GM23338 (cell line): Measurements from ENCODE around the gene PTK6. TPM values are rescaled to one million over a fixed set of nuclear protein-coding genes. Genes with fewer than 3 reads are reported as not detected.

Experiments
- ATAC-seq: fragments of 200-7000 bp; cut with Tn5 transposase; 3 replicates; pipeline ENCODE4 v1.9.1; 2020
- DNase-seq: peaks from one replicate; pipeline ENCODE4 v3.0.0-alpha.2; 2015; ENCODE audit warnings: low spot score
- H2AFZ ChIP-seq: fragments of 200-600 bp; sonication (generic); 2 replicates; pipeline ENCODE4 v1.8.0; 2016; ENCODE audit warnings: antibody characterized with exemption, mild to moderate bottlenecking, moderate library complexity
- H3F3A ChIP-seq: fragments of 200-600 bp; sonication (generic); replicated peaks from 2 replicates; pipeline ENCODE4 v1.8.0; 2017; ENCODE audit warnings: antibody characterized with exemption, mixed run types, low read depth
- H3K27ac ChIP-seq: fragments of 200-600 bp; sonication (generic); 2 replicates; pipeline ENCODE4 v1.6.1; 2016; ENCODE audit warnings: low read depth
- H3K27me3 ChIP-seq: fragments of 200-600 bp; sonication (generic); 2 replicates; pipeline ENCODE4 v1.8.0; 2016; ENCODE audit warnings: mild to moderate bottlenecking, mixed run types, moderate library complexity; ENCODE audit not compliant: insufficient read depth
- H3K36me3 ChIP-seq: fragments of 200-600 bp; sonication (generic); 2 replicates; pipeline ENCODE4 v1.8.0; 2016; ENCODE audit warnings: mild to moderate bottlenecking; ENCODE audit not compliant: insufficient read depth
- H3K4me1 ChIP-seq: fragments of 200-600 bp; sonication (generic); 2 replicates; pipeline ENCODE4 v1.8.0; 2016; ENCODE audit warnings: mild to moderate bottlenecking, moderate library complexity; ENCODE audit not compliant: insufficient read depth
- H3K4me2 ChIP-seq: fragments of 200-600 bp; sonication (generic); 2 replicates; pipeline ENCODE4 v1.7.1; 2017; ENCODE audit warnings: mixed run types
- H3K4me3 ChIP-seq: fragments of 200-600 bp; sonication (generic); 2 replicates; pipeline ENCODE4 v1.6.1; 2016; ENCODE audit warnings: mixed run types
- H3K79me2 ChIP-seq: fragments of 200-600 bp; sonication (generic); replicated peaks from 2 replicates; pipeline ENCODE4 v1.8.0; 2017; ENCODE audit warnings: mild to moderate bottlenecking; ENCODE audit not compliant: insufficient read depth
- H3K9me2 ChIP-seq: fragments of 200-600 bp; sonication (generic); 2 replicates; pipeline ENCODE4 v1.8.0; 2017; ENCODE audit not compliant: insufficient read depth
- H4K20me1 ChIP-seq: fragments of 200-600 bp; sonication (generic); replicated peaks from 2 replicates; pipeline ENCODE4 v1.8.0; 2017; ENCODE audit warnings: mild to moderate bottlenecking; ENCODE audit not compliant: insufficient read depth
- H3K27ac Mint-ChIP-seq: 2 replicates; pipeline ENCODE4 v1.8.0; 2020; ENCODE audit warnings: inconsistent platforms, mild to moderate bottlenecking, moderate library complexity, mixed read lengths
- H3K27me3 Mint-ChIP-seq: 3 replicates; pipeline ENCODE4 v1.8.0; 2022; ENCODE audit warnings: low read depth, mild to moderate bottlenecking, moderate library complexity, mixed read lengths, inconsistent platforms; ENCODE audit not compliant: insufficient read depth, poor library complexity
- H3K36me3 Mint-ChIP-seq: 3 replicates; pipeline ENCODE4 v1.8.0; 2021; ENCODE audit warnings: low read depth, mild to moderate bottlenecking, inconsistent platforms, moderate library complexity, mixed read lengths
- H3K4me1 Mint-ChIP-seq: 3 replicates; pipeline ENCODE4 v1.8.0; 2020; ENCODE audit warnings: mild to moderate bottlenecking, inconsistent platforms, mixed read lengths
- H3K4me3 Mint-ChIP-seq: 3 replicates; pipeline ENCODE4 v1.8.0; 2021; ENCODE audit warnings: moderate library complexity, mild to moderate bottlenecking, inconsistent platforms, mixed read lengths
- H3K9me3 Mint-ChIP-seq: 3 replicates; pipeline ENCODE4 v1.8.0; 2020; ENCODE audit warnings: moderate library complexity, mild to moderate bottlenecking, inconsistent platforms, mixed read lengths
- CREB1 ChIP-seq: fragments of 250-450 bp; sonication (Bioruptor Pico); IDR thresholded peaks from 2 replicates; pipeline ENCODE4 v1.5.0; 2020; ENCODE audit warnings: low read depth, mild to moderate bottlenecking, moderate library complexity
- CTCF ChIP-seq, 2 experiments: fragments of 200-600 bp in 1 of 2; sonication (generic) in 1 of 2; conservative IDR thresholded peaks; 2 replicates each; pipeline versions ENCODE4 v1.5.1 to v1.6.1; 2016 to 2017; ENCODE audit warnings: antibody characterized with exemption in 2 of 2, low read depth in 2 of 2, mild to moderate bottlenecking in 2 of 2, moderate library complexity in 1 of 2
- ETS1 ChIP-seq: IDR thresholded peaks from 2 replicates; pipeline ENCODE4 v1.6.1; 2016; ENCODE audit warnings: antibody characterized with exemption
- EZH2 ChIP-seq: fragments of 200-600 bp; sonication (generic); IDR thresholded peaks from one replicate; pipeline ENCODE4 v1.8.0; 2017; ENCODE audit warnings: antibody characterized with exemption, mild to moderate bottlenecking, low read depth; ENCODE audit not compliant: unreplicated experiment
- EZH2phosphoT487 ChIP-seq: fragments of 200-600 bp; sonication (generic); IDR thresholded peaks from one replicate; pipeline ENCODE4 v1.8.1; 2018; ENCODE audit warnings: antibody characterized with exemption; ENCODE audit not compliant: unreplicated experiment
- JUNB ChIP-seq: IDR thresholded peaks from one replicate; pipeline ENCODE4 v1.6.1; 2016; ENCODE audit warnings: antibody characterized with exemption; ENCODE audit not compliant: unreplicated experiment
- NANOG ChIP-seq: IDR thresholded peaks from 2 replicates; pipeline ENCODE4 v1.6.1; 2016; ENCODE audit warnings: antibody characterized with exemption, borderline replicate concordance
- POLR2AphosphoS5 ChIP-seq: IDR thresholded peaks from 2 replicates; pipeline ENCODE4 v1.6.1; 2016; ENCODE audit warnings: antibody characterized with exemption, low read depth
- REST ChIP-seq: IDR thresholded peaks from one replicate; pipeline ENCODE4 v1.6.1; 2018; ENCODE audit warnings: antibody characterized with exemption; ENCODE audit not compliant: unreplicated experiment
- STAT1 ChIP-seq: IDR thresholded peaks from one replicate; pipeline ENCODE4 v1.6.1; 2016; ENCODE audit warnings: antibody characterized with exemption; ENCODE audit not compliant: unreplicated experiment
- ZNF114 ChIP-seq: fragments of 250-450 bp; sonication (Bioruptor Pico); IDR thresholded peaks from 2 replicates; pipeline ENCODE4 v1.5.0; 2020; ENCODE audit warnings: mild to moderate bottlenecking, moderate library complexity
- ZNF331 ChIP-seq: fragments of 250-450 bp; sonication (Bioruptor Pico); IDR thresholded peaks from 2 replicates; pipeline ENCODE4 v1.5.0; 2020; ENCODE audit warnings: low read depth, mild to moderate bottlenecking, moderate library complexity
- ZNF462 ChIP-seq: fragments of 250-450 bp; sonication (Bioruptor Pico); IDR thresholded peaks from 2 replicates; pipeline ENCODE4 v1.5.0; 2020; ENCODE audit warnings: mild to moderate bottlenecking, moderate library complexity
- polyA plus RNA-seq: library from polyadenylated mRNA; unstranded; fragments of >200 nt; fragmentation: Nextera tagmentation; extraction: Ambion mirVana; gene quantifications from 2 replicates; pipeline ENCODE4 v1.2.1, GENCODE V29; 2016
- total RNA-seq: library from RNA; depleted of rRNA; stranded (reverse); fragments of >200 nt; shearing (Covaris generic); gene quantifications from 2 replicates; pipeline ENCODE4 v1.2.3, GENCODE V29; 2014

Gene PTK6
- total and polyA plus RNA-seq, 2 experiments from 2014 or later: 0.28 TPM; not detected in 1

GRCh38 chr20:63495167-63495720 is 41.9 kb downstream of the PTK6 start:
- H3K27ac Mint-ChIP-seq: no peak overlapping the region
- no peak overlapping the region for H3K4me3 ChIP-seq
- no peak overlapping the region for H2AFZ ChIP-seq
- H3K4me1 Mint-ChIP-seq: peaks cover 3% of the 10 kb centered on the region; the same call in 2 of the 3 replicates
- ATAC-seq (no peak), DNase-seq (no peak)
- peaks cover 3% of the 10 kb centered on the region; the same call in 1 of the 3 replicates for H3K9me3 Mint-ChIP-seq
- H3K27me3 Mint-ChIP-seq: peaks cover 31% of the 10 kb centered on the region
- H3K4me2 ChIP-seq: no peak overlapping the region
- peaks cover 17% of the 10 kb centered on the region for H3K36me3 Mint-ChIP-seq
- 0 out of 2 replicates have a peak, but pooled peaks cover 5% of the 10 kb centered on the region for H3K9me2 ChIP-seq
- no peaks in the 10 kb centered on the region for H4K20me1 ChIP-seq
- H3K79me2 ChIP-seq: no peaks in the 10 kb centered on the region
- peaks cover 35% of the 10 kb centered on the region for H3K27me3 ChIP-seq
- no peak overlapping the region for H3K4me3 Mint-ChIP-seq
- no peak overlapping the region for H3K27ac ChIP-seq
- peaks cover 14% of the 10 kb centered on the region; the same call in 1 of the 2 replicates for H3K4me1 ChIP-seq
- no peaks in the 10 kb centered on the region for H3K36me3 ChIP-seq
- TF ChIP-seq EZH2 (no peak), CREB1 (CRISPR knock-in tag) (no peak), ZNF462 (CRISPR knock-in tag) (no peak), STAT1 (no peak), NANOG (no peak), REST (no peak), CTCF (conservative IDR thresholded peaks at IDR 0.05; ENCODE audit: low read depth in 2 of 2) (no peak), ZNF331 (no peak), JUNB (no peak), ETS1 (no peak), ZNF114 (CRISPR knock-in tag) (no peak), POLR2AphosphoS5 (no peak), EZH2phosphoT487 (no peak)
- no peaks in the 10 kb centered on the region for H3F3A ChIP-seq
